Progenitor cell of endocrine pancreas (in vitro differentiated cells): ENCODE results near the gene HMCN2. TPM values are rescaled to one million over a fixed set of nuclear protein-coding genes. Genes with fewer than 3 reads are reported as not detected.

Source experiments
- DNase-seq: peaks from one replicate; pipeline ENCODE4 v3.0.0; 2021; ENCODE audit warnings: low spot score; ENCODE audit not compliant: unreplicated experiment
- H3K27ac Mint-ChIP-seq: 2 replicates; pipeline ENCODE4 v1.8.0; 2021; ENCODE audit warnings: mild to moderate bottlenecking, moderate library complexity, mixed read lengths
- H3K27me3 Mint-ChIP-seq: 2 replicates; pipeline ENCODE4 v1.8.0; 2021; ENCODE audit warnings: mixed read lengths
- H3K36me3 Mint-ChIP-seq: 2 replicates; pipeline ENCODE4 v1.8.0; 2022; ENCODE audit warnings: mixed read lengths; ENCODE audit not compliant: insufficient read depth
- H3K4me1 Mint-ChIP-seq: 2 replicates; pipeline ENCODE4 v1.8.0; 2021; ENCODE audit warnings: low read depth, mixed read lengths
- H3K4me3 Mint-ChIP-seq: 2 replicates; pipeline ENCODE4 v1.8.0; 2021; ENCODE audit warnings: low read depth, mild to moderate bottlenecking, moderate library complexity, mixed read lengths
- H3K9me3 Mint-ChIP-seq: 2 replicates; pipeline ENCODE4 v1.8.0; 2021; ENCODE audit warnings: low read depth, mixed read lengths
- total RNA-seq: library from RNA; stranded (reverse); gene quantifications from 2 replicates; pipeline ENCODE4 v1.2.1, GENCODE V29; 2021
- TF ChIP-seq, protein P1 (sequence below): fragments of 200-600 bp; sonication (generic); IDR thresholded peaks from one replicate; pipeline ENCODE4 v1.5.0; 2021; ENCODE audit warnings: antibody characterized with exemption, mild to moderate bottlenecking; ENCODE audit not compliant: unreplicated experiment

HMCN2 gene
- total RNA-seq, 1 donor from 2014 or later, result 0.26 TPM

DNA sequence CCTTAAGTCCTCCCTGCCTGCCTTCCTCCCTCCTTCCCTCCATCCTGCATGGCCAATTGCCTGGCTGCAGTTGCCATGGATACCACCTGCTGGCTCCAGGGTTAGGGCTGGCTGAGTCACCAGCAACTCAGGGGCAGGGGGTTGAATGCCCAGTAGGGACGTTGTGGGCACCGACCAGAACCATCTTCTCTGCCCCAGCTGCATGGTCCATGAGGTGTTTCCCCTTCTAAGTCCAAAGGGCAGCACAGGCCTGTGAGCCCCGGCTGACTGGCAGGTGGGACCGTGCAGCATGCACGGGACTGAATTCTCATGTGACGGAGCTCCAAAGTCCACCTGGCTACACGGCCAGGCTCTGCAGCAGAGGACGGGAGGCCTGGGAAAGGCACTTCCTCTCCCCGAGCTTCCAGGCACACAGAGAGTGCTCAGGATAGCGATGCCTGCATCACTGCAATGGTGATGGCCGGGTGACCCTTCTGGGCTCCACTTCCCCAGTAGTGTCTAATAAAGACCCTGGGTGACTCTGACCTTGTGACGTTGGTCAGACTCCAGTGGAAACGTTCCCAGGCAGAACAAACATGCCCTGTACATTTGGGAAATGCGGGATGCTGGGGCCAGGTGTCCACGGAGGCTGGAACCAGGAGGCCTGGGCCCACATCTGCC lies 184.9 kb downstream of the HMCN2 start:
- Mint-ChIP-seq H3K9me3 (no peaks in the 10 kb centered on the region), H3K36me3 (no peaks in the 10 kb centered on the region), H3K4me1 (peaks cover 1% of the 10 kb centered on the region), H3K27me3 (peaks cover 28% of the 10 kb centered on the region), H3K4me3 (no peak overlapping the region), H3K27ac (peak overlapping the region; percentile 7)
- TF ChIP-seq, protein P1, sequence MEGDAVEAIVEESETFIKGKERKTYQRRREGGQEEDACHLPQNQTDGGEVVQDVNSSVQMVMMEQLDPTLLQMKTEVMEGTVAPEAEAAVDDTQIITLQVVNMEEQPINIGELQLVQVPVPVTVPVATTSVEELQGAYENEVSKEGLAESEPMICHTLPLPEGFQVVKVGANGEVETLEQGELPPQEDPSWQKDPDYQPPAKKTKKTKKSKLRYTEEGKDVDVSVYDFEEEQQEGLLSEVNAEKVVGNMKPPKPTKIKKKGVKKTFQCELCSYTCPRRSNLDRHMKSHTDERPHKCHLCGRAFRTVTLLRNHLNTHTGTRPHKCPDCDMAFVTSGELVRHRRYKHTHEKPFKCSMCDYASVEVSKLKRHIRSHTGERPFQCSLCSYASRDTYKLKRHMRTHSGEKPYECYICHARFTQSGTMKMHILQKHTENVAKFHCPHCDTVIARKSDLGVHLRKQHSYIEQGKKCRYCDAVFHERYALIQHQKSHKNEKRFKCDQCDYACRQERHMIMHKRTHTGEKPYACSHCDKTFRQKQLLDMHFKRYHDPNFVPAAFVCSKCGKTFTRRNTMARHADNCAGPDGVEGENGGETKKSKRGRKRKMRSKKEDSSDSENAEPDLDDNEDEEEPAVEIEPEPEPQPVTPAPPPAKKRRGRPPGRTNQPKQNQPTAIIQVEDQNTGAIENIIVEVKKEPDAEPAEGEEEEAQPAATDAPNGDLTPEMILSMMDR, result no peak
- no peak for DNase-seq

DNA sequence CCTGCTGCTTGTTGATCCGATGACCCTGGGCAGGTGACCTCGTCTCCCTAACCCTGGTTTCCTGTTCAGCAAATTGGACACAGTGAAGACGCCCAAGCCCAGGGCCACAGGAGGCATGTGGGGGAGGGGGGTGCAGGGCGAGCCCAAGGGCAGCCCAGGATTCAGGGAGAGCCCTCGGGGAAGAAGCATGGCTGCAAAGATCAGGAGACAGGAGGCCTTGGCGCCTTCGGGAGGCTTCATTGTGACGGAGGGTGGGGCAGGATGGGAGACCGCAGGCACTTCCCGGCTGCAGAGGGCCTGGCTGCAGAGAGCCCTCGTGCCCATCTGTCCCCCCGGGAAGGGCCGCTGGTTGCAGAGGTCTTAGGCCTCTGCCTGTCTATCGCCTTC lies 185.4 kb downstream of the HMCN2 start:
- Mint-ChIP-seq H3K4me3 (no peak overlapping the region), H3K36me3 (no peaks in the 10 kb centered on the region), H3K27ac (no peak overlapping the region), H3K27me3 (peaks cover 22% of the 10 kb centered on the region), H3K9me3 (no peaks in the 10 kb centered on the region), H3K4me1 (peaks cover 1% of the 10 kb centered on the region)
- TF ChIP-seq, protein P1, result no peak
- DNase-seq, result no peak

DNA sequence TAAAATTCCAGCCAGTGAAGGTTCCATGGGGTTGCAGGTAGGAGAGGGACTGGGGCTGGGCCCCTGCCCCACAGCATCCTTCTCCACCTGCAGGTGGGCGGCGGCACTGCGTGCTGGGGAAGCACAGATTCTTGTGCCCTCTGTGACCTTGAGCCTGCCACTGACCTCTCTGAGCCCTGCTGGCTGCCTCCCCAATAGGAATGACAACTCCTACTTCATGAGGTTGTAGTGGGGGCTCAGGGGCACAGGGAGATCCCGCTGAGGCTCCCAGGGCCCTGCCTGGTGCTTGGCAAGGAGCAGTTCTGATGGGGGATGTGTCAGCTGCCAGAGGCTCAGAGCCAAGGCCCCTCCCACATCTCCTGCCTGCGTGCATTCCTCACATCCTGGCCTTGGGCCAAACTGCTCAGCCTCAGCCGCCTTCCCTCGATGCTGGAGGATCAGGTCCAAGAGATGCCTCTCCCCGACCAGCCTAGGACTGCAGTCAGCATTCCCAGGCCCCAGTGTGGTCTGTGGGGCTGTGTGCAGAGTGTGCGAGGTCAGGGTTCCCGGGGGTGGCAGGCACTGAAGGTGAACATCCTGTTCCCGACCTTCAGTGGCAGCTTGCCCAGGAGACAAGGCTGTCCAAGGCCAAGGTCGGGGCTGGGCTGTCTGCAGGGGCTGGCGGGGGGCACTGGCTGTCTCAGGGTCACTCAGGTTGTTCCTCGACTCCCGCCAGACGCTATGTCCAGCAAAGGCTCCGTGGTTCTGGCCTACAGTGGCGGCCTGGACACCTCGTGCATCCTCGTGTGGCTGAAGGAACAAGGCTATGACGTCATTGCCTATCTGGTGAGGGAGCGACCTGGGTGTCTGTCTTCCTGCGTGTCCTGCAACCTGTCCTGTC lies 186.2 kb downstream of the HMCN2 start:
- no peak overlapping the region for H3K27ac Mint-ChIP-seq
- no peak overlapping the region for H3K4me3 Mint-ChIP-seq
- no peaks in the 10 kb centered on the region for H3K9me3 Mint-ChIP-seq
- H3K27me3 Mint-ChIP-seq, result peaks cover 15% of the 10 kb centered on the region
- H3K36me3 Mint-ChIP-seq, result no peaks in the 10 kb centered on the region
- DNase-seq, result no peak
- TF ChIP-seq, protein P1, result peak; percentile 54
- H3K4me1 Mint-ChIP-seq, result peaks cover 1% of the 10 kb centered on the region

DNA sequence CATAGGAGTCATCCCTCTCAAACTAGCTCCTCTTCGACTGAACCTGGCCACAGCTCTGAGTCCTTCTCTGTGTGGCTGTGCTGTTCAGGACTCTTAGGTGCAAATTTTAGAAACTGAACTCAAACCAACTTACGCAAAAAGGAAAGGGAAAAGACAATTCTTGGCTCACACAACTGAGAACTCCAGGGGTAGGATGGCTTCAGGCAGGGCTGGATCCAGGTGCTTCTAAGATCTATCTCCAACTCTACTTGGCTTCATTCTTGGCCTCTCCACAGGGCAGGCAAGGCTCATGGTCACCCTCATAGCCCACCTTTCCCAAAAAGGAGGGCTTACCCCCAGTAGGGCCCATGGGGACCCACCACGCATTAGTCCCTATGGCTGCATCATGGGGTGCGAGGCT lies 187.3 kb downstream of the HMCN2 start:
- Mint-ChIP-seq H3K4me3 (no peak overlapping the region), H3K27me3 (peaks cover 7% of the 10 kb centered on the region)

DNA sequence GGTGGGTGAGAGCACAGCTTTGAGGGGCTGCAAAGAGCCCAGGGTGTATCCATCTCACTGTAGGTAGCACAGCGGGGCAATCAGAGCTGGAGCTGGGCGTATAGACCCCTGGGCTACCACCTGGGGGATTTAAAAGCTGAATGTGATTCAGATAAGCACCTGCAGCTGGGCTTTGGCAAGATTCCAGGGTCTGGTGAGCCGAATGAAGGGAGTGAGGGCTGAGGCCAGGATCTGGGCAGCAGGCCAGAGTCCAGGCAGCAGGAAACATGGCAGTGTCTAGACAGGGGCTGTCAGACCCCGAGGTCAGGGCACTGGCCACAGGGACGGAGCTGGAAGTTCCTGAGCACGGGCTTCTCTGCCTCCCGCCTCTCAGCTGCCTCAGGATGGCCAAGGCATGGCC lies 187.9 kb downstream of the HMCN2 start:
- Mint-ChIP-seq H3K36me3 (no peaks in the 10 kb centered on the region), H3K4me3 (no peak overlapping the region), H3K27ac (no peak overlapping the region), H3K27me3 (peaks cover 3% of the 10 kb centered on the region), H3K4me1 (no peaks in the 10 kb centered on the region), H3K9me3 (no peaks in the 10 kb centered on the region)
- TF ChIP-seq, protein P1, result no peak
- DNase-seq, result no peak

More for the DNA sequence above, 187.3 kb downstream of the HMCN2 start:
- TF ChIP-seq, protein P1, result no peak
- H3K4me1 Mint-ChIP-seq, result no peaks in the 10 kb centered on the region
- DNase-seq, result no peak
- no peaks in the 10 kb centered on the region for H3K36me3 Mint-ChIP-seq
- H3K27ac Mint-ChIP-seq, result no peak overlapping the region
- no peaks in the 10 kb centered on the region for H3K9me3 Mint-ChIP-seq
